AG04449 (cell line): ENCODE results near the gene PPP1R7.

ENCODE experiments used
- CTCF ChIA-PET: fragments of 350-600 bp; formaldehyde crosslinking; extraction: SDS; loops from one replicate; lab custom pipeline; 2021; ENCODE audit warnings: antibody characterized with exemption; lab: Yijun Ruan, JAX
- POLR2A ChIA-PET: fragments of 400-600, 350-600 bp; formaldehyde crosslinking; extraction: SDS; loops from one replicate; lab custom pipeline; 2020; ENCODE audit warnings: antibody characterized with exemption, inconsistent platforms; lab: Yijun Ruan, JAX
- DNase-seq: peaks from one replicate; pipeline ENCODE4 v3.0.0-alpha.2; 2010; ENCODE audit warnings: low read depth, low spot score
- H3K4me3 ChIP-seq: 2 replicates; pipeline ENCODE4 v1.5.1; 2011; ENCODE audit warnings: low read depth, mild to moderate bottlenecking, control low read depth, low read length
- TF ChIP-seq, protein P1 (sequence below): IDR thresholded peaks from one replicate; pipeline ENCODE4 v1.5.1; 2011; ENCODE audit warnings: mild to moderate bottlenecking, moderate library complexity, low read length, control low read depth, inconsistent platforms; ENCODE audit not compliant: insufficient read depth; ENCODE audit errors: missing control alignments

Gene PPP1R7

DNA sequence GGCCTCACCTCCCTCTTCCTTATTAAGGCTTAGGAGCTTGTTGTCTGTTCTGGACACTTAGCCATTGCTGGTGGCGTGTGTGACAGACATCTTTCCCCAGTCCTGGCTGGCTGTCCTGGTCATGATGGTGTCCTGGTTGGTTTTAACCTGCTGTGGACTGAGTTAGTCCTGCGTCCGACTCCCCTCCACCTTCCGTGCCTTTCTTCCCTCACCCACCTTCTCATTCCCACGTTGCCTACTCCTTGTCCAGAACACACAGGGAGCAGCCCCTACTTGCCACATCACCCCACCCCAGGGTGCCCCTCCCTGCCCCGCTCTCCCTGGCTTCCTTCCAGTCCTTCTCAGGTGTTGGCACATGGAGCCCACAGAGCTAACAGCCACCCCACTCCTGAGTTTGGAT lies 47.7 kb downstream of the PPP1R7 start:
- no peak overlapping the region for H3K4me3 ChIP-seq
- TF ChIP-seq, protein P1, sequence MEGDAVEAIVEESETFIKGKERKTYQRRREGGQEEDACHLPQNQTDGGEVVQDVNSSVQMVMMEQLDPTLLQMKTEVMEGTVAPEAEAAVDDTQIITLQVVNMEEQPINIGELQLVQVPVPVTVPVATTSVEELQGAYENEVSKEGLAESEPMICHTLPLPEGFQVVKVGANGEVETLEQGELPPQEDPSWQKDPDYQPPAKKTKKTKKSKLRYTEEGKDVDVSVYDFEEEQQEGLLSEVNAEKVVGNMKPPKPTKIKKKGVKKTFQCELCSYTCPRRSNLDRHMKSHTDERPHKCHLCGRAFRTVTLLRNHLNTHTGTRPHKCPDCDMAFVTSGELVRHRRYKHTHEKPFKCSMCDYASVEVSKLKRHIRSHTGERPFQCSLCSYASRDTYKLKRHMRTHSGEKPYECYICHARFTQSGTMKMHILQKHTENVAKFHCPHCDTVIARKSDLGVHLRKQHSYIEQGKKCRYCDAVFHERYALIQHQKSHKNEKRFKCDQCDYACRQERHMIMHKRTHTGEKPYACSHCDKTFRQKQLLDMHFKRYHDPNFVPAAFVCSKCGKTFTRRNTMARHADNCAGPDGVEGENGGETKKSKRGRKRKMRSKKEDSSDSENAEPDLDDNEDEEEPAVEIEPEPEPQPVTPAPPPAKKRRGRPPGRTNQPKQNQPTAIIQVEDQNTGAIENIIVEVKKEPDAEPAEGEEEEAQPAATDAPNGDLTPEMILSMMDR: no peak
- CTCF ChIA-PET: no interaction called here
- POLR2A ChIA-PET: no interaction called here
- no peak for DNase-seq

DNA sequence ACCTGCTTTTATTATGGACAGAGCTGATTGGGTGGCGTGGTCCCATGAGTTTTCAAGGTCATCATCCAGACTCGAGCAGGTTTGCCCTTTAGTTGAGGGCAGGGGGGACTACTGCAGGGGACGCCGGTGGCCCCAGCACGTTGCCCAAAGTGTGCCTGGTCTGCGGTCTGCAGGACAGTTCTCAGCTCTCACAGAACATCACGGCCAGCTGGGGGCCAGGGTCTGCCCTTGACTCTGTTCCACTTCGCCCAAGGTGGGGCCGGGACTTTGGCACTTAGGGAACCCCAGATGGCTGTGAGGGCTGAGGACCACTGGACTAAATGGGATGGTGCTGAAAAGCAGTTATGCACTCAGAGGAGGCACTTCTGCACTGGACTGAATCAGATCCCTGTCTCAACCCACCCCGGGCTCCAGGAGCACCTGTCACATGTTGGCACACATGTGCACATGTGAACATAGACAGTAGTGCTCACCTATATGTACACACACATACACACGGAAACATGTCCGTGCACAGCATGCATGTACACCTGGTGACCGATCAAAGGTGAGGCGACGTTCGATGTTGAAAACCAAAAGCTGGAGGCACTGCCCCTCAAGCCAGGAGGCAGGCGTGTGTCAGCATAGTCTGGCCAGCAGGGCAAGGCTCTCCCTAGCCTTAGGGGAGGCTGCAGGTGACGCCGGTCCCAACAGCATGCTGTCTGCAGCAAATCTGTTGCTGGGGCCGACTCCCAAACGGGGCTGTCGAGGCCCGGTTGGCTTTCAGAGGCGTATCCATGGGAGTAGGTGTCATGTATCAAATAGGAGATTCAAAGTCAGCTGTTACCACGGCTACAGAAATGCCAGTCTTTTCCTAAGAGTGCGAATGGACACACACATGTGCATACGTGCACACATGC lies 48.4 kb downstream of the PPP1R7 start:
- ChIA-PET CTCF (no interaction called here), POLR2A (no interaction called here)
- TF ChIP-seq, protein P1: no peak
- no peak for DNase-seq
- no peak overlapping the region for H3K4me3 ChIP-seq

DNA sequence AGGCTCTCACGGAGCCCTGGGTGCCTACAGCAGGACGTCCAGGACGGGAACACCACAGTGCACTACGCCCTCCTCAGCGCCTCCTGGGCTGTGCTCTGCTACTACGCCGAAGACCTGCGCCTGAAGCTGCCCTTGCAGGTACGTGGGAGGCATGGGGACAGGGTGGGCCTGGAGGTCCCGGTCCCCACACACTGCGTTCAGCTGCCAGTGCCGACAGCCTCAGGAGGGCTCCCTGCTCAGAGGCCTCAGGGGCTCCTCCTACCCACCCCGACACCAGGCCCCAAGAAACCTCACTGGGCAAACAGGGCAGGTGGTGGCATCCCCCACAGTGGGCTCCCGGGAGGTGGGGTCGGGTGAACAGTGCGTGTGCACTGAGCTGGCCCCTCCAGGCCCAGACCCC lies 49.0 kb downstream of the PPP1R7 start:
- TF ChIP-seq, protein P1: no peak
- POLR2A ChIA-PET: no interaction called here
- no peak overlapping the region for H3K4me3 ChIP-seq
- DNase-seq: no peak
- CTCF ChIA-PET: no interaction called here

DNA sequence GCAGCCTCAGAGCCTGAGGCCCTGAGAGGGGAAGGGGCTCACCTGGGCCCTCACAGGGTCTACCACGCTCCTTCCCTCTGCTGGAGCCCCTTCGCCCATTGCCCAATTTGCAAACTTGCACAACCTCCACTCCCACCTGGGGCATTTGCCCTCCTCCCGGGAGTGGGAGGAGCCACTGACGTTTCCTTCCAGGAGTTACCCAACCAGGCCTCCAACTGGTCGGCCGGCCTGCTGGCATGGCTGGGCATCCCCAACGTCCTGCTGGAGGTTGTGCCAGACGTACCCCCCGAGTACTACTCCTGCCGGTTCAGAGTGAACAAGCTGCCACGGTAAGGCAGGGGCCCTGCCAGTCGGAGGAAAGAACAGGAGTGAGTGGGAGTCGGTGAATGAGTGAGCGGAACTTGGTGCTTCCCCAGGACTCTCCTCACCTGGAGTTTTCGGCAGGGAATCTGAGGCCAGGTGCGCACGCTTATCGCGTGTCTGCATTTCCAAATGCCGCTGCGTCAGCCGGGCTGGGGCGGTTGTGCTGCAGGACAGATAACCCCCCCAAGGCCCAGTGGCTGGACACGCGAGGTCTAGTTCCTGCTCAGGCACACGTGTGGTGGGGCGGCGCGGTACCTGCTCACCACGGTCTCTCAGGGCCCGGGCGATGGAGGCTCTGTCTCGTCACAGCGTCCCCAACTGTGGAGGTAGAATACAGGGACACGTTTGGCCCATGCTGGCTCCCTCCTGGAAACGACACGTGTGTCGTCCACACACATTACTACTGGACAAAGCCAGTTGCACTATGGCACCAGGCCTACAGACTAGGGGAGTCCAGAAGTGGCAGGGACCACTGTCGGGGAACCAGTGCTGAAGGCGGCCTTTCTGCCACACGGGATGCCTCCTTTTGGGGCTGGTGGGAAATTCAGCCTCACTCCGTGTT lies 49.9 kb downstream of the PPP1R7 start:
- CTCF ChIA-PET: no interaction called here
- POLR2A ChIA-PET: no interaction called here
- no peak for DNase-seq
- no peak overlapping the region for H3K4me3 ChIP-seq
- TF ChIP-seq, protein P1: no peak

DNA sequence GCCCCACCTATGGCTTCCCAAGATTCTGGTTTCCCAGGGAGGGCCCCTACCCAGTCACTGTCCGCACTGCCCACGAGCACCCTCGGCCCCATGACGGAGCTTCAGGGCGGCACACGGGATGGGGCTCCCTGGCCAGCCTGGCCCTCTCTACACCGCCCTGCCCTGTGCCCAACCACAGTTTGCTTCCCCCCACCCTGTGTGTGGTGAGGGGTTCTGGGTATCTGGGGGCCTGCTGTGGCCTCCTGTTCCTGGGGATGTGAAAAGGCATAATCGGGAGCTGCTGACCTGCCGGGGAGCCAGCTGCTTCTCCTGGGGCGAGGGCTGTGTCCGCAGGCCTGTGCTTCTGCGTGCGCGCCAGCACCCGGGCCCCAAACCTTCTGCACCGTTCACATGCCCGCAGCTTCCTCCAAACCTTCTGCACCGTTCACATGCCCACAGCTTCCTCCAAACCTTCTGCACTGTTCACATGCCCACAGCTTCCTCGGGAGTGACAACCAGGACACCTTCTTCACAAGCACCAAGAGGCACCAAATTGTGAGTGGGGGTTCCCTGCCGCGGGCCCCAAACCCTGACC lies 50.6 kb downstream of the PPP1R7 start:
- ChIA-PET CTCF (no interaction called here), POLR2A (no interaction called here)
- no peak for DNase-seq
- H3K4me3 ChIP-seq: no peak overlapping the region
- TF ChIP-seq, protein P1: no peak
